ENCODE data around the gene DEFB131B.

GRCh38 chr11:71933141-71933933, 55.1 kb downstream of the DEFB131B start:
- no peak for TF ChIP-seq CTCF (IDR thresholded peaks at IDR 0.05)
- no peak for TF ChIP-seq POLR2AphosphoS5 (IDR thresholded peaks at IDR 0.05)
